Measurements from ENCODE around the gene TSPAN3. TPM values are rescaled to one million over a fixed set of nuclear protein-coding genes. Genes with fewer than 3 reads are reported as not detected.

Gene TSPAN3
- total and polyA plus RNA-seq, 4 donors: 49.3 to 82.8 (median 78.7) TPM

- no peak overlapping the region for H3K4me3 ChIP-seq (ENCODE audit: low read depth in 1 of 3, low read length in 3 of 3)
- TF ChIP-seq ZBTB33 (IDR thresholded peaks at IDR 0.05): no peak
- TF ChIP-seq JUND (IDR thresholded peaks at IDR 0.05): no peak
- TF ChIP-seq REST (IDR thresholded peaks at IDR 0.05): no peak
- no peak for TF ChIP-seq RAD21 (IDR thresholded peaks at IDR 0.05)
- no peaks in the 10 kb centered on the region for H3K36me3 ChIP-seq (ENCODE audit: control insufficient read depth in 4 of 4, insufficient read depth in 3 of 4, low read depth in 1 of 4, low read length in 3 of 4)
- no peaks in the 10 kb centered on the region for H3K27me3 ChIP-seq (ENCODE audit: control insufficient read depth in 4 of 4, insufficient read depth in 4 of 4, low read length in 3 of 4)
- H3K9me3 ChIP-seq (ENCODE audit: control insufficient read depth in 4 of 4, low read length in 3 of 4): no peaks in the 10 kb centered on the region
- H3K27ac ChIP-seq (ENCODE audit: low read depth in 1 of 2, low read length in 2 of 2): no peak overlapping the region
- no peak overlapping the region for H3K9ac ChIP-seq (ENCODE audit: low read depth in 1 of 2, low read length in 2 of 2)
- WGBS: 93% methylated on average over 4 of the region's 4 CpGs
- no peaks in the 10 kb centered on the region for H3K4me1 ChIP-seq (ENCODE audit: control insufficient read depth in 4 of 4, insufficient read depth in 4 of 4, low read length in 3 of 4)
- no peak for DNase-seq (ENCODE audit: low spot score)
Measured at GRCh38 chr15:77099741-77100463, 29.0 kb upstream of the TSPAN3 start.

- 99% methylated on average over 4 of the region's 4 CpGs for WGBS
- H3K4me1 ChIP-seq (ENCODE audit: control insufficient read depth in 4 of 4, insufficient read depth in 4 of 4, low read length in 3 of 4): no peaks in the 10 kb centered on the region
- H3K9me3 ChIP-seq (ENCODE audit: control insufficient read depth in 4 of 4, low read length in 3 of 4): no peaks in the 10 kb centered on the region
- DNase-seq (ENCODE audit: low spot score): no peak
- H3K4me3 ChIP-seq (ENCODE audit: low read depth in 1 of 3, low read length in 3 of 3): no peak overlapping the region
- H3K27ac ChIP-seq (ENCODE audit: low read depth in 1 of 2, low read length in 2 of 2): no peak overlapping the region
- TF ChIP-seq ZBTB33 (IDR thresholded peaks at IDR 0.05) (no peak), TAF1 (conservative IDR thresholded peaks at IDR 0.05) (no peak), CTCF (IDR thresholded peaks at IDR 0.05; ENCODE audit: low read depth, low read length, missing input control) (no peak), YY1 (IDR thresholded peaks at IDR 0.05) (no peak), NR2F2 (IDR thresholded peaks at IDR 0.05) (no peak), SP1 (IDR thresholded peaks at IDR 0.05) (no peak), HNF4A (conservative IDR thresholded peaks at IDR 0.05) (no peak), JUND (IDR thresholded peaks at IDR 0.05) (no peak), ATF3 (IDR thresholded peaks at IDR 0.05) (no peak), REST (IDR thresholded peaks at IDR 0.05) (no peak), MAX (IDR thresholded peaks at IDR 0.05) (no peak), FOXA1 (IDR thresholded peaks at IDR 0.05) (no peak), HNF4G (IDR thresholded peaks at IDR 0.05) (no peak), RXRA (IDR thresholded peaks at IDR 0.05) (no peak)
- no peak overlapping the region for H3K9ac ChIP-seq (ENCODE audit: low read depth in 1 of 2, low read length in 2 of 2)
- no peaks in the 10 kb centered on the region for H3K36me3 ChIP-seq (ENCODE audit: control insufficient read depth in 4 of 4, insufficient read depth in 3 of 4, low read depth in 1 of 4, low read length in 3 of 4)
- no peaks in the 10 kb centered on the region for H3K27me3 ChIP-seq (ENCODE audit: control insufficient read depth in 4 of 4, insufficient read depth in 4 of 4, low read length in 3 of 4)
Measured at GRCh38 chr15:77098572-77098971, 27.7 kb upstream of the TSPAN3 start.

Measured in liver (tissue), 9 donors.